Activated CD4-positive, CD25-positive, alpha-beta regulatory T cell (primary cell): ENCODE results near the gene AGTR2.
"Not testable (repeated sequence)": the region's sequence is repeated elsewhere in the genome, so short reads cannot be mapped to it uniquely, and the experiment has no call there.

Experiments used
- DNase-seq, 4 experiments: peaks; one replicate each; lab custom pipeline; 2025; lab: John Stamatoyannopoulos, UW

The AGTR2 gene, protein sequence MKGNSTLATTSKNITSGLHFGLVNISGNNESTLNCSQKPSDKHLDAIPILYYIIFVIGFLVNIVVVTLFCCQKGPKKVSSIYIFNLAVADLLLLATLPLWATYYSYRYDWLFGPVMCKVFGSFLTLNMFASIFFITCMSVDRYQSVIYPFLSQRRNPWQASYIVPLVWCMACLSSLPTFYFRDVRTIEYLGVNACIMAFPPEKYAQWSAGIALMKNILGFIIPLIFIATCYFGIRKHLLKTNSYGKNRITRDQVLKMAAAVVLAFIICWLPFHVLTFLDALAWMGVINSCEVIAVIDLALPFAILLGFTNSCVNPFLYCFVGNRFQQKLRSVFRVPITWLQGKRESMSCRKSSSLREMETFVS

DNA sequence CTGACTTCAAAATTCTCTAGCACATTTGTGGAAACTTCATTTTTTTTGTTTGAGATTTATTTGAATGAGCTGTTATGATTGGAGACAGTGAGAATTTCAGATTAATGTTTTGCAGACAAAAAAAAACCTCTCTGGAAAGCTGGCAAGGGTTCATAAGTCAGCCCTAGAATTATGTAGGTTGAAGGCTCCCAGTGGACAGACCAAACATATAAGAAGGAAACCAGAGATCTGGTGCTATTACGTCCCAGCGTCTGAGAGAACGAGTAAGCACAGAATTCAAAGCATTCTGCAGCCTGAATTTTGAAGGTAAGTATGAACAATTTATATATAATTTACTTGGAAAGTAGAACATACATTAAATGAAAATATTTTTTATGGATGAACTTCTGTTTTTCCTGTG, at the start of gene AGTR2:
AGTR2 (plus strand) TSS at position 234 of the 400 bp plus-strand sequence. CDS start 1,537 bp downstream, outside the sequence.
- DNase-seq, result no peak

DNA sequence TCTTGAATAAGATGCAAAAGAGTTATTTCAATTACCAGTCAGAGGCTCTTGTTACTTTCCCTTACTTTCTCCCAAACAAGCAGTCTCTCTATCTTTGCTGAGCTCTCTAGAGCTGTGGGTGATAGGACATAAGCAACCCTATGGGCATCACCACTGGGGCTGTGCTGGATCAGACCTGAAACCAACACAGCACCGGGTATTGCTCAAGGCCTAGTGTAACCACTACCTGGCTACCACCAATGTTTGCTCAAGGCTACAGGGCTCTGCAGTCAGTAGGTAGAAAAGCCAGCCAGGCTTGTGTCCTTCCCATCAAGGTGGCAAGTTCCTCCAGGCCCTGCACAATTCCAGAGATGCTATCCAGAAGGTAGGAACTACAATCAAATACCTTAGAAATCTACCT, 35.3 kb upstream of the AGTR2 start:
- DNase-seq, result no peak

DNA sequence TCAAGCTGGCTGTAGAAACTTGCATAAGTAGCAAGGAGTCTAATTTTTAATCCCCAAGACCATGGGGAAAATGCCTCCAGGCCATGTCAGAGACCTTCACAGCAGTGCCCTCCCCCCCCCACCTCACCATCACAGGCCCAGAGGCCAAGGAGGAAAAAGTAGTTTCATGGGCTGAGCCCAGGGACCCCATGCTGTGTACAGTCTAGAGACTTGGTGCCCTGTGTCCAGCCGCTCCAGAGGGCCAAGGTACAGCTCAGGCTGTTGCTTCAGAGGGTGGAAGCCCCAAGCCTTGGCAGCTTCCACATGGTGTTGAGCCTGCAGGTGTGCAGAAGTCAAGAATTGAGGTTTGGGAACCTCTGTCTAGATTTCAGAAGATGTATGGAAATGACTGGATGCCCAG, 29.3 kb upstream of the AGTR2 start:
- DNase-seq, result not testable (repeated sequence)

DNA sequence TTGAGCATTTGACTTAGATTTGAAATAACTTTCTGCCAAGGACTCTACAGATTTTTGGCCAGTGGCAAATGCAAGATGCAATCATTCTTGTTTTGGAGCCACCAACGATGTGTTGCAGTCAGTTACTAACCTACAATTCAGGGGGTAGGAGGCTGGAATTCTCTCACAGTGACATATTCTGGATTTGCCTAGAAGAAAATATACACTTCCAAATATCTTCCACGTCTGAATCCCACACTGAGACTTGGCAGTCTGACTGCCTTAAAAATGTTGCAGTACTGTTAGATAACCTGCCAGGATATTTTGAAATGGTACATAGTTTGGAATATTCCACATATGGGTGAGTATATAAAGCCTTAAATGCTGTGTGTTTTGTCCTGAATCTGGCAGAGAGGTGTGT, 27.6 kb upstream of the AGTR2 start:
- DNase-seq, result no peak

DNA sequence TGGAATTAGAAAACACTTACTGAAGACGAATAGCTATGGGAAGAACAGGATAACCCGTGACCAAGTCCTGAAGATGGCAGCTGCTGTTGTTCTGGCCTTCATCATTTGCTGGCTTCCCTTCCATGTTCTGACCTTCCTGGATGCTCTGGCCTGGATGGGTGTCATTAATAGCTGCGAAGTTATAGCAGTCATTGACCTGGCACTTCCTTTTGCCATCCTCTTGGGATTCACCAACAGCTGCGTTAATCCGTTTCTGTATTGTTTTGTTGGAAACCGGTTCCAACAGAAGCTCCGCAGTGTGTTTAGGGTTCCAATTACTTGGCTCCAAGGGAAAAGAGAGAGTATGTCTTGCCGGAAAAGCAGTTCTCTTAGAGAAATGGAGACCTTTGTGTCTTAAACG, 2.4 kb downstream of the AGTR2 start:
- DNase-seq, result no peak

DNA sequence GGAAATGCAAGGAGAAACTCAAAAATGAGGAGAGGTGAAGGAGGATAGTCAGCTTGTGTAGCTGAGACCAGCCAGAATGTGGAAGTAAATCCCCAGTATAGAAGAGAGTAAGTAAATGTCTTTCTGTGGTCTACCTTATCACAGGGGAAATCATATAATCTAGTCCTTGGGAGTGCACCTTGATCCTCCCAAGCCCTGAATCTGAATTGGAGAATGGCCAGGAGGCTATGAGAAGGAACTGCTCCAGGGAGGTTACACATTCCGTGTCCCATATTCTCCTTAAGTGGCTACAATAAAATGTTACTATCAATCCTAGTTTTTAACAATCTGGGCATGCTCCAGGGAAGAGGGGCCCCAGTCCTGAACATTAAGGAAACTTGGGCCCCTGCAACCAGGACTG, 10.8 kb downstream of the AGTR2 start:
- no peak for DNase-seq

DNA sequence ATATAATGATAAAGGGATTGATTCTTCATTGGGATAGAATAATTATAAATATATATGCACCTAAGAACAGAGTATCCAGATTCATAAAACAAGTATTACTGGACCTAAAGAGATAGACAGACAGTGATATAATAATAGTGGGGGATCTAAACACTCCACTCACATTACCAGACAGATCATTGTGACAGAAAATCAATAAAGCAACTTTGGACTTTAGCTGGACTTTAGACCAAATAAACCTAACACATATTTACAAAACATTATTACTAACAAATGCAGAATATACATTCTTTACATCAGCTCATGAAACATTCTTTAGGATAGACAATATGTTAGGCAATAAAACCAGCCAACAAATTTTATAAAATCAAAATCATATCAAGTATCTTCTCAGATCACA, 14.6 kb downstream of the AGTR2 start:
- no peak for DNase-seq

DNA sequence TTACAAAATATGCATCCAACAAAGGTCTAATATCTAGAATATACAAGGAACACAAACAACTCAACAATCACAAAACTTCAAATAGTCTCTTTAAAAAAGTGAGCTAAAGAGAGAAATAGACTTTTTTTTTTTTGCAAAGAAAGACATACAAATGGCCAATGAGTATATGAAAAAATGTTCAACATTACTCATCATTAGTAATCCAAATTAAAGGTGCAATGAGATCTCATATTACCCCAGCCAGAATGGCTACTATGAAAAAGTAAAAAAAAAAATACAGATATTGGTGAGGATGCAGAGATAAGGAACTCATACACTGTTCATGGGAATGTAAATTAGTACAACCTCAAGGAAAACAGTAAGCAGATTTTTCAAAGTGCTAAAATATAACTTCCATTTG, 24.1 kb downstream of the AGTR2 start:
- no peak for DNase-seq

DNA sequence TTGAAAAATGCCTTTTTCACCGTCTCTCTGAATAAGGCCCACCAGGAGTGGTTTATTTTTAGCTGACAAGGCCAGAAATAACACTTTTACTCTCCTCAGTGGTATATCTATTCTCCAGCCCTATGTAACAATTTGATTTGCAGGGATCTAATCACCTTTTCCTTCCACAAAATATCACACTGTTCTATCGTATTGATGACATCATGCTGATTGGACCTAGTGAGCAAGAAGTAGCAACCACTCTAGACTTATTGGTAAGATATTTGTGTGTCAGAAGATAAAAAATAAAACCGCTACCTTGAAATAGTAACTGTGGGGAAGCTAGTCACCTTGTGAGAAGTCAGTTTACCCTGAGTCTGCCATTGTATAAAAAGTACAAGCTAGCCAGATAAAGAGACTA, 27.7 kb downstream of the AGTR2 start:
- no peak for DNase-seq

DNA sequence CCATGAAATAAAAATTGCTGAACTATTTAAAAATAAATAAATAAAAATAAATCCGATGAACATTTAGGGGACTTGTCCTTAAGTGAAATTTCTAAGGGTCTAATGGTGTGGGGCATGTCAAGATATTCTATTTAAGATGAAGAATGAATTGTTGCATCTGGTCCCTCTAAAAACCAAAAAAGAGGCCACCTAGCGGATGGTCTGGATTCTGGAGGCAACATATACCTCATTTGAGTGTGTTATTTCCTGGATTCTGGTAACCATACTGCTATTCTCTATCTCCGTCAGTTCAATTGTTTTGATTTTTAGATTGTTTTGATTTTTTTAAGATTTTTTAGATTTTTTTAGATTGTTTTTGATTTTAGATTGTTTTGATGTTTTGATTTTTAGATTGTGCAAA, 28.3 kb downstream of the AGTR2 start:
- DNase-seq, result no peak

DNA sequence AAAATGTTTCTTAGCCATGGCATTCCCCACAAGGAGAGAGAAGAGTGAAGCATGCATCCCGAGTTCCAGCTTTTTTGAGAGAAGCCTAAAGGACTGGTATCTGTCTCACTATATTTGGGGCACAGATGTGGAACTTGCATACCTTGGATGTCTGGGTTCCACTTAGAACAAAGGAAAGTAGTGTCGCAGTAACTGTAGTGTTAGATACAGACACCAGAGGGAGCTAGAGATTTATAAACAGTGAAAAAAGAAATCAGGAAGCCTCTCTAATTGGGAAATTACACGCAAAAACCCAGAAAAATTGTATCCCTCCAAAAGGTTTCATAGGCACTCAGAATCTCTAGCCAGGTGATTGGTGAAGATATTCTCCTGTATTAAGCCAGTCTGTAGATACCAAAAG, 34.4 kb downstream of the AGTR2 start:
- DNase-seq, result no peak

DNA sequence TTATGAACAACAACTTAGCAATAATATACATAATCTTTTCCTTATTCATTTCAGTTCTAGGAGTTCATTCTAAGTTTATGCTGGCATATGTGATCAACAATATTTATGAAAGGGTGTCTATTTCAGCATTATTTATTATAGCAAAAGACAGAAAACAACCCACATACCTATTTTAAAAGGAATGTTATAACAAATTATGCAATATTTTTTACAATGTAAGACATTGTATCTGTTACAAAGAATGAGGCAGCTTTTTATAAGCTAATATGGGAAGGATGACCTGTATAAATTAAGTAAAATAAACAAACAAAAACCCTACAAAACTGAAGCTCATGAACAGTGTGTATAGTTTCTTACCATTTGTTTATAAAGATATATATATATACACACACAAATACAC, 42.7 kb downstream of the AGTR2 start:
- DNase-seq, result no peak

DNA sequence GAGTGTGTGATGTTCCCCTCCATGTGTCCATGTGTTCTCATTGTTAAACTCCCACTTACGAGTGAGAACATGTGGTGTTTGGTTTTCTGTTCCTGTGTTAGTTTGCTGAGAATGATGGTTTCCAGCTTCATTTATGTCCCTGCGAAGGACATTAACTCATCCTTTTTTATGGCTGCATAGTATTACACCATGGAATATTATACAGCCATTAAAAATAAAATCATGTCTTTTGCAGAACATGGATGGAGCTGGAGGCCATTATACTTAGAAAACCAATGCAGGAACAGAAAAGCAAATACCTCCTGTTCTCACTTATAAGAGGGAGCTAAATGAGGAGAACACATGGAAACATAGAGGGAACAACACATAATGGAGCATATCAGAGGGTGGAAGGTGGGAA, 46.5 kb downstream of the AGTR2 start:
- not testable (repeated sequence) for DNase-seq
